ENCODE measurements around the gene SIRPA.

SIRPA gene

DNA sequence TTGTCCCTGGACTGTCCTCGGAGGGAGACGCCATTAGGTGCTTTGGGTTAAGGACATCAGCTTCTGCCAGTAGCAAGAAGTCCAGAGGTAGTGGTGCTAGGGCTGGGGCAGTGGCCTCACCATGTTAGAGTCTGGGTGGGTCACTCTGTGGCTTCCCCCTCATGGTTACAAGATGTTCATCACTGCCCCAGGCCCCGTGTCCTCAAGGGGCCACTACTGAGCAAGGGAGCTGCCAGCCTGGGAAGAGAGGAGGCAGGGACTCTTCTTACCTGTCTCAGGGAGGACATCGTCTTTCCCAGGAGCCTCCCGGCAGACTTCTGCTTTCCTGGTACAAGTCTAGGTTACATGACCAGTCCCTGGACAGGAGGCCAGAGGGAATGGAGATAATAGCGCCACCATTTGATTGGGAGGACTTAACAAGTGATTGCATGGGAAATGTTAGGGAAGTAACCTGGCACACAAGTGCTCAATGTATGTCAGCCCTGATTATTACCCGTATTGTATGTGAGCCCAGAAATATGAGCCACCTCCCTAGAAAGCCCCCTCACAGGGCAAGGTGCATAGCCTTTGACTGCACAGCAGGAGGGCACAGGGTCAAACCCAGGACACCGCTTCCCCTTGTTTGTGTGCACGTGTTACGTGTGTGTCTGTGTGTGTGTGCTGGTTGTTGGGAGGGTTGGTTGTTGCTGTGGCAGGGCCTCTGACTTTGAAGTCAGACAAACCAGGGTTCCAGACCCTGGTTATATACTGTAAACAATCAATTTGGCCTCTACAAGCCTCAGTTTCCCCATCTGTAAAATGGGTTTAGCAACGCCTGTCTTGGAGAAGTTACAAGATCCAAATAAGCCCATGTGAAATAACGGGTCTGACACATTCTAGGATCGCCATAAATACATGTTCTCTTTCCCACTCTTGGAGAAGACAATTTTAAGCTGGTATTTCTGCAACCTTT lies 30.0 kb downstream of the SIRPA start:
- no peak overlapping the region for H3K4me3 ChIP-seq (ENCODE audit: control insufficient read depth, low read depth, low read length)
- TF ChIP-seq, protein P1, sequence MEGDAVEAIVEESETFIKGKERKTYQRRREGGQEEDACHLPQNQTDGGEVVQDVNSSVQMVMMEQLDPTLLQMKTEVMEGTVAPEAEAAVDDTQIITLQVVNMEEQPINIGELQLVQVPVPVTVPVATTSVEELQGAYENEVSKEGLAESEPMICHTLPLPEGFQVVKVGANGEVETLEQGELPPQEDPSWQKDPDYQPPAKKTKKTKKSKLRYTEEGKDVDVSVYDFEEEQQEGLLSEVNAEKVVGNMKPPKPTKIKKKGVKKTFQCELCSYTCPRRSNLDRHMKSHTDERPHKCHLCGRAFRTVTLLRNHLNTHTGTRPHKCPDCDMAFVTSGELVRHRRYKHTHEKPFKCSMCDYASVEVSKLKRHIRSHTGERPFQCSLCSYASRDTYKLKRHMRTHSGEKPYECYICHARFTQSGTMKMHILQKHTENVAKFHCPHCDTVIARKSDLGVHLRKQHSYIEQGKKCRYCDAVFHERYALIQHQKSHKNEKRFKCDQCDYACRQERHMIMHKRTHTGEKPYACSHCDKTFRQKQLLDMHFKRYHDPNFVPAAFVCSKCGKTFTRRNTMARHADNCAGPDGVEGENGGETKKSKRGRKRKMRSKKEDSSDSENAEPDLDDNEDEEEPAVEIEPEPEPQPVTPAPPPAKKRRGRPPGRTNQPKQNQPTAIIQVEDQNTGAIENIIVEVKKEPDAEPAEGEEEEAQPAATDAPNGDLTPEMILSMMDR (IDR thresholded peaks at IDR 0.05; ENCODE audit: control insufficient read depth, insufficient read depth, low read depth, low read length, missing control alignments): no peak

DNA sequence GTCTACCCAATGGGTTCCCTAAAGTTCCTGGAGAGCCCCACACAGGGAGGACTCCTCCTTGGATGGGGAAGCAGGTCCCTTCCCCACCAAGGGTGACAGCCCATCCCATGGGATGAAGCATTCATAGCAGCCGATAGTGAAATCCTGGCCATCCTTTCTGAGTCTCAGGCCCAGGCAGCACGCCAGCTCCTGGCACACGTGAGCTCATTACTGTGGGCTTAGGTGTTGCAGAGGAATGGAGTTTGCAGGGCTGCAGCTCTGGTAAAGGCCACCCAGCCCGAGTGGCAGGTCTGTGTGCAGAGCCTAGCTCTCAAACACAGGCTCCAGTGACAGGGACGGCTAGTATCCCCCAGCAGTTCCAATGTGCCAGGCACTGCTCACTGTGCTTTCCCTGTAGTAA lies 31.0 kb downstream of the SIRPA start:
- H3K4me3 ChIP-seq (ENCODE audit: control insufficient read depth, low read depth, low read length): no peak overlapping the region
- TF ChIP-seq, protein P1 (IDR thresholded peaks at IDR 0.05; ENCODE audit: control insufficient read depth, insufficient read depth, low read depth, low read length, missing control alignments): no peak
- DNase-seq (ENCODE audit: low read depth): no peak

More for the DNA sequence above, 30.0 kb downstream of the SIRPA start:
- no peak for DNase-seq (ENCODE audit: low read depth)

DNA sequence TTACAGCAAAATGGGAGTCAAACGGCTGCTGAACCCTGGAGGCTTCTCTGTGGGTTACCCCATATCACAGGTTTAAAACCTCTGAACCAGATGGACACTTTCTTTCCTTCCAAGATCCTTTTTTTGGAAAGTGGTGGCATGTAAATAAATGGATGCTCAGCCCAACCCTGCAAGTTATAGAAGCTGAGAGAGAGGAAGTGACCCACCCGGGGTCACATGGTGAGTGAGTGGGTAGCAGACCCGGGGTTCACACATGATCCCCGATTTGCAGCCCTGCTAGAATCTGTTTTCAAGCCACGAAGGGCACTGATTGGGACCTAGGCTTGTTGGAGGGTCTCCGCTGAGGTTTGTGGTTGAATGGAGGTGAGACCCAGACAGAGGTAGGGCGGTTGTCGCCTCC lies 32.0 kb downstream of the SIRPA start:
- H3K4me3 ChIP-seq (ENCODE audit: control insufficient read depth, low read depth, low read length): no peak overlapping the region
- DNase-seq (ENCODE audit: low read depth): no peak
- TF ChIP-seq, protein P1 (IDR thresholded peaks at IDR 0.05; ENCODE audit: control insufficient read depth, insufficient read depth, low read depth, low read length, missing control alignments): no peak

DNA sequence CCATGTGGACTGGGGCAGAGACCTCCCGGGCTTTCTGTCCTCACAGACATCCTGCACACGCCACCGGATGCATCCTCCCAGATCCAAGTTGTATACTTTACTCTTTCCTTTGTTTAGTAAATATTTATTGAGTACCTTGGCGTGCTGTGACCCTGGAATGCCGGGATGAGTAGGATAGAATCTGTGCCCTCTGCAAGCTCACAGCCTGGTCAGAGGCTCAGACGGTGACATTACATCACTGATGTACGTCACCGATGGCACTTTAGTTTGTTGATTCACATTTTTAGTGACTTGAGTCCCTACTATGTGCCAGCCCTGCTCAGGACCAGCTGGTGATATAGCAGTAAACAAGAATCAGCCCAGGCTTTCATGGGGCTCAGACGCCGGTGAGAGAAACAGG lies 32.9 kb downstream of the SIRPA start:
- H3K4me3 ChIP-seq (ENCODE audit: control insufficient read depth, low read depth, low read length): no peak overlapping the region
- TF ChIP-seq, protein P1 (IDR thresholded peaks at IDR 0.05; ENCODE audit: control insufficient read depth, insufficient read depth, low read depth, low read length, missing control alignments): no peak
- no peak for DNase-seq (ENCODE audit: low read depth)

DNA sequence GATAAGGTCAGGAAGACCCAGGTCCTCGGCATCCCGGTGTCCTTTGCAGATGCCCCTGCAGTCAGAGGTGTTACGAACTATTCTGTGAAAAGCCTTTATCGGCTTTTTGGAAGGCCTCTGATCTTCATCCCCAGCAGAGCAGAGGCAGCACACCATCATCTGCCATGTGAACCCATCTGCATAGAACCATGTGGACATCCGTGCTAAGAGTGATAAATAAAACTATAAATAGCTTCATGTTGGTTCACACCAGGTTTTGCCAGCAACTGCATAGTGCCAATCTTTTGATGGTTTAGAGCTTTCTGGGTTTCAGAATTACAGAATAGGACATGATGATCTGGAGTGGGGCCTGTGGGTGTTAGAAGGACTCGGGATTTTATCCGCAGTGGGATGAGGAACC lies 33.6 kb downstream of the SIRPA start:
- TF ChIP-seq, protein P1 (IDR thresholded peaks at IDR 0.05; ENCODE audit: control insufficient read depth, insufficient read depth, low read depth, low read length, missing control alignments): no peak
- H3K4me3 ChIP-seq (ENCODE audit: control insufficient read depth, low read depth, low read length): no peak overlapping the region
- DNase-seq (ENCODE audit: low read depth): no peak

DNA sequence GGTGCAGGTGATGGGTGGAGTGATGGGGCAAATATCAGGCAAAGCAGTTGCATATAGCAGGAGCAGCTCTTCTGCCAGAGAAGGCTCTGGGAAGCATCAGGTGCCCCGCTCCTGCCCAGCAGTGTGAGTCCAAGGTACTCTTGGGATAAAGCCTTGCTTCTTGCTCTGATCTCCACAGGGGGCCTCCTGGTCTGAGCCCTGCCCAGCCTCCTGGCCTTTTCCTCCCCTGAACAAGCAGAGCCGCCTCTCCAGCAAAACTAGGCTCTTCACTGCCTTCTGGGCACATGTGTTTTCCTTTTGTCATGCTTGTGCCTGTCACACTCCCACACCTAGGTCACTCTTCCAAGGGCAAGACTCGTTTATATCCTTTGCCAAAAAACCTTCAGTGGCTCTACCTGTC lies 34.3 kb downstream of the SIRPA start:
- no peak for DNase-seq (ENCODE audit: low read depth)
- TF ChIP-seq, protein P1 (IDR thresholded peaks at IDR 0.05; ENCODE audit: control insufficient read depth, insufficient read depth, low read depth, low read length, missing control alignments): no peak
- H3K4me3 ChIP-seq (ENCODE audit: control insufficient read depth, low read depth, low read length): no peak overlapping the region
